ENCODE data around the gene TFDP3.

TFDP3 gene, protein sequence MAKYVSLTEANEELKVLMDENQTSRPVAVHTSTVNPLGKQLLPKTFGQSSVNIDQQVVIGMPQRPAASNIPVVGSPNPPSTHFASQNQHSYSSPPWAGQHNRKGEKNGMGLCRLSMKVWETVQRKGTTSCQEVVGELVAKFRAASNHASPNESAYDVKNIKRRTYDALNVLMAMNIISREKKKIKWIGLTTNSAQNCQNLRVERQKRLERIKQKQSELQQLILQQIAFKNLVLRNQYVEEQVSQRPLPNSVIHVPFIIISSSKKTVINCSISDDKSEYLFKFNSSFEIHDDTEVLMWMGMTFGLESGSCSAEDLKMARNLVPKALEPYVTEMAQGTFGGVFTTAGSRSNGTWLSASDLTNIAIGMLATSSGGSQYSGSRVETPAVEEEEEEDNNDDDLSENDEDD

GRCh38 chrX:133218329-133218728 lies at the start of gene TFDP3:
Gene TFDP3 (minus strand): TSS chrX:133218354. CDS start chrX:133218259, 95 bp downstream.
- Histone ChIP-seq H3K9me3 (no peaks in the 10 kb centered on the region), H3K27ac (no peak within 1 kb of the TSS), H3K4me3 (ENCODE audit: low read depth in 1 of 2, low read length in 1 of 2) (no peak within 1 kb of the TSS), H3K27me3 (no peaks in the 10 kb centered on the region), H3K36me3 (no peaks in the 10 kb centered on the region), H3K4me1 (ENCODE audit: control insufficient read depth in 1 of 2, insufficient read depth in 1 of 2, low read depth in 1 of 2, low read length in 1 of 2) (no peaks in the 10 kb centered on the region)
- TF ChIP-seq, protein P1, sequence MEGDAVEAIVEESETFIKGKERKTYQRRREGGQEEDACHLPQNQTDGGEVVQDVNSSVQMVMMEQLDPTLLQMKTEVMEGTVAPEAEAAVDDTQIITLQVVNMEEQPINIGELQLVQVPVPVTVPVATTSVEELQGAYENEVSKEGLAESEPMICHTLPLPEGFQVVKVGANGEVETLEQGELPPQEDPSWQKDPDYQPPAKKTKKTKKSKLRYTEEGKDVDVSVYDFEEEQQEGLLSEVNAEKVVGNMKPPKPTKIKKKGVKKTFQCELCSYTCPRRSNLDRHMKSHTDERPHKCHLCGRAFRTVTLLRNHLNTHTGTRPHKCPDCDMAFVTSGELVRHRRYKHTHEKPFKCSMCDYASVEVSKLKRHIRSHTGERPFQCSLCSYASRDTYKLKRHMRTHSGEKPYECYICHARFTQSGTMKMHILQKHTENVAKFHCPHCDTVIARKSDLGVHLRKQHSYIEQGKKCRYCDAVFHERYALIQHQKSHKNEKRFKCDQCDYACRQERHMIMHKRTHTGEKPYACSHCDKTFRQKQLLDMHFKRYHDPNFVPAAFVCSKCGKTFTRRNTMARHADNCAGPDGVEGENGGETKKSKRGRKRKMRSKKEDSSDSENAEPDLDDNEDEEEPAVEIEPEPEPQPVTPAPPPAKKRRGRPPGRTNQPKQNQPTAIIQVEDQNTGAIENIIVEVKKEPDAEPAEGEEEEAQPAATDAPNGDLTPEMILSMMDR (IDR thresholded peaks at IDR 0.05) = no peak

DNA sequence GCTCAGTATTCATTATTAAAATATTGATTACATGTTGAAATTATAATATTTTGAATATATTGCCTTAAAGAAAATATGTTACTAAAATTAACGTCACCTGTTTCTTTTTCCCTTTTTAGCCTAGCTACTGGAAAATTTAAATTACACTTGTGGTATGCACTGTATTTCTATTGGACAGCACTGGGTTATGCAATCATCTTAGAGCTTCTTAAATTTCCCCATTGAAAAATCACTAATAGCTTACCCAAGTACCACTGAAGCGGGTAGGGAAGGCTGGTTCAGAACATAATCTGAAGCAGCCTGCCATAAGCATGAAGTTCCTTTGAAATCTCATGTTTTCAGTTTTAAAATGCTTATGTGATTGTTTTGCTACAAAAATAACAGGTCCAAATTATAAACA lies 49.5 kb upstream of the TFDP3 start:
- Histone ChIP-seq H3K4me3 (ENCODE audit: low read depth in 1 of 2, low read length in 1 of 2) (no peak overlapping the region), H3K36me3 (no peaks in the 10 kb centered on the region), H3K27ac (no peak overlapping the region), H3K4me1 (ENCODE audit: control insufficient read depth in 1 of 2, insufficient read depth in 1 of 2, low read depth in 1 of 2, low read length in 1 of 2) (no peaks in the 10 kb centered on the region), H3K9me3 (no peaks in the 10 kb centered on the region), H3K27me3 (no peaks in the 10 kb centered on the region)
- TF ChIP-seq, protein P1 (IDR thresholded peaks at IDR 0.05) = no peak

GRCh38 chrX:133265331-133265730 lies 47.2 kb upstream of the TFDP3 start:
- no peaks in the 10 kb centered on the region for H3K27me3 ChIP-seq
- TF ChIP-seq, protein P1 (IDR thresholded peaks at IDR 0.05) = no peak
- H3K4me1 ChIP-seq (ENCODE audit: control insufficient read depth in 1 of 2, insufficient read depth in 1 of 2, low read depth in 1 of 2, low read length in 1 of 2) = no peaks in the 10 kb centered on the region

GRCh38 chrX:133258481-133258880 lies 40.3 kb upstream of the TFDP3 start:
- H3K4me3 ChIP-seq (ENCODE audit: low read depth in 1 of 2, low read length in 1 of 2) = no peak overlapping the region
- TF ChIP-seq, protein P1 (IDR thresholded peaks at IDR 0.05) = no peak
- no peaks in the 10 kb centered on the region for H3K9me3 ChIP-seq
- no peaks in the 10 kb centered on the region for H3K36me3 ChIP-seq
- no peaks in the 10 kb centered on the region for H3K27me3 ChIP-seq
- no peaks in the 10 kb centered on the region for H3K4me1 ChIP-seq (ENCODE audit: control insufficient read depth in 1 of 2, insufficient read depth in 1 of 2, low read depth in 1 of 2, low read length in 1 of 2)
- no peak overlapping the region for H3K27ac ChIP-seq

More at GRCh38 chrX:133265331-133265730, 47.2 kb upstream of the TFDP3 start:
- no peaks in the 10 kb centered on the region for H3K9me3 ChIP-seq
- H3K36me3 ChIP-seq = no peaks in the 10 kb centered on the region
- H3K4me3 ChIP-seq (ENCODE audit: low read depth in 1 of 2, low read length in 1 of 2) = no peak overlapping the region
- no peak overlapping the region for H3K27ac ChIP-seq

- Histone ChIP-seq H3K27me3 (no peaks in the 10 kb centered on the region), H3K36me3 (no peaks in the 10 kb centered on the region), H3K4me1 (ENCODE audit: control insufficient read depth in 1 of 2, insufficient read depth in 1 of 2, low read depth in 1 of 2, low read length in 1 of 2) (no peaks in the 10 kb centered on the region)
These were observed 36.5 kb upstream of the TFDP3 start for GRCh38 chrX:133254666-133255065.

More at GRCh38 chrX:133254666-133255065, 36.5 kb upstream of the TFDP3 start:
- H3K27ac ChIP-seq = no peak overlapping the region
- no peak overlapping the region for H3K4me3 ChIP-seq (ENCODE audit: low read depth in 1 of 2, low read length in 1 of 2)
- TF ChIP-seq, protein P1 (IDR thresholded peaks at IDR 0.05) = no peak
- H3K9me3 ChIP-seq = no peaks in the 10 kb centered on the region
